Bone marrow (tissue), 2 donors: ENCODE data around the gene GRIK1.

Source experiments
- DNase-seq, 2 donors: peaks; one replicate each; lab custom pipeline; 2025; lab: John Stamatoyannopoulos, UW

The GRIK1 gene

GRCh38 chr21:29671728-29672127 lies 268.1 kb downstream of the GRIK1 start:
- DNase-seq: no peak

DNA sequence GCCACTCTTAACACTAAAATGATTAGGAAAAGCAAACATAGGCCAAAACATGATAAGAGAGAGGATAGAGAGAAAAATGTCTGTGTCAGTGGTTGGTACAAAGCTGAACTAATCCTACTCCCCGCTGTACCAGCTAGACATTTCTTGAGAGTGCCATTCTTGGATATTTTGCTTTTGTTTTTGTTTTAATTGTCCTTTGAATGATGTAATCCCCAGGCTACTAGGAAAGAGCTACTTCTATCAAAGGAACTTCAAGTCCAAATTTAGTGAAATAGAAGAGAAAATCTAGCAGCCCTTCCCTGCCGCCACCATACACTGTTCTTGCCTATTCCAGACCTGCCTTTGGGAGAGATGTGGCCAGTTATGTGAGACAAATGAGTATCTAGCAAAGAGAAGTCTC lies 269.6 kb downstream of the GRIK1 start:
- no peak for DNase-seq

DNA sequence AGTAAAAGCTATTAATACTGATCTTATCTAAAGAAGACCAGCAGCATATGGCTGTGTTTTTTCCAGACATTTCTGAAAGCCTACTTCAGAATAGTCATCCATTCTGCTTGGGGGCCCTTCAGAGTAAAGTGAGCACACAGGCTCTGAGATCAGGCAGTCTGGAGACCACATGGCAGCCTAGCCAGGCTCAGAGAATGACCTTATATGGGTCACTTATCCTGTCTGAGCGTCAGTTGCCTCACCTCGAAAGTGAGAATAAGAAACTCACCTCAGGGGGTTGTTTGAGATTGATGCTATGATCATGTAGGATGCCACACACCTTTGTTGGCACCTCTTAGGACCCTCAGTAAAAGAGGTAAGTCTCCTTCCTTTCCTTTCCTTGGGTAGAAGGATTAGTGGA lies 270.4 kb downstream of the GRIK1 start:
- DNase-seq: no peak

GRCh38 chr21:29667651-29668050 lies 272.1 kb downstream of the GRIK1 start:
- peak in 1 of 2 donors; percentile 1 for DNase-seq

DNA sequence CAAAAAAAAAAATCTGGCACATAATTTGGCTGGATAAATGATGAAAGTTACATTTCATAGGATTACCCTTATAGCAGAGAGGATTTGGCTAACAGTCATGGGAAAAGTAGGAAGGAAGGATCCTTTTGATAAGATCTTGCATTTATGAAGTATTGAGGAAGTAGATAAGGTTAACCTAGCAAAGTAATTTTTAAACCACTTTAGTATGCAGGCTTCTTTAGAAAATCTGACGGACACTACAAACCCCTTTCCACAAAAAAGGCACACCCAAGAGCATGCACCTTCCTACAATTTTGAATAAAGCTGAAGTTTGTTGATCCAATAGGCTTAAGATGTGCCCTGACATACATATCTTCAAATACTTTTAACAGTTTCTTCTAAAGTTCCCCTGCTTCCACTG lies 275.2 kb downstream of the GRIK1 start:
- DNase-seq: peak in 1 of 2 donors; percentile 4

GRCh38 chr21:29661672-29662442 lies 277.9 kb downstream of the GRIK1 start:
- DNase-seq: no peak

DNA sequence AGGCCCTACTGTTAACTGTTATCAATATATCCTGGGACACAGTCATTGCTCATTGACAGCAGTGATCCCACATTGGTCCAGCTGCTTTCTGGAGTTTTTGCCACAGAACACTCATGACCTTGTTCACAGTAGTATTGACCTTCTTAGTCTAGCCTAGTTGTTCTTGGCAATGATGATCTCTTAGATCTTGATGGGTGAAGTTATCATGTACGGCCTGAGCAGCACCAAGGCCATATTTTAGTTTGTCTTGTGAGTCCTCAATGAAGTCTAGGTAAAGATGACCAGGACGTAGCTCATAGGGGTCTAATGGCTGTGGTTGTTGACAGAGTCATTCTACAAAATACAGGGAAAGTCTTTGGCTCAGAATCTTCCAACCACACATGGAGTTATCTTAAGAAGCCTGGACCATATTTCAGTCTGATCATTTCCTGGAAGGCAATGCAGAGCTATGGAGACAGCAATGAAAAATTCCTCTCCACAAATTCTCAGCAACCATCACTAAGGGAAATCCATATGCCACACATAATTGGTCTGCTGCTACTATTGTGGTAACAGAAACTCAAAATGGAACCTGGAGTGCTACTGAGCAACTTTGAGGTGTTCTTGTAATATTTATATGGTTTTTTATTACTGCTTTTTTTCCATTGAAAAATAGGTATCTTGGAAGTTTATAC lies 279.6 kb downstream of the GRIK1 start:
- no peak for DNase-seq

DNA sequence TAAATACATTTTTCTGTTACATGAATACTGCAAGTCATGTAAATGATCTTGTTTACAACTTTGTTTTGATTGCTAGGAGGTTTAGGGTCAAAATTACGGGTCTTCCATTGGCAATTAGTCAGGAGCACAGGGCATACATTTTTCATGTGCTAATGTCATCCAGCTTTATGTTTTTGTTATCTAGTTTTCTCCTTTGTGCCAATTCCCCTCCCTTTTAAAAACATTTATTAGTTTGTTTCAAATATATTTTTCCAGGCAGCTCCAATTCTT lies 280.9 kb downstream of the GRIK1 start:
- DNase-seq: no peak

DNA sequence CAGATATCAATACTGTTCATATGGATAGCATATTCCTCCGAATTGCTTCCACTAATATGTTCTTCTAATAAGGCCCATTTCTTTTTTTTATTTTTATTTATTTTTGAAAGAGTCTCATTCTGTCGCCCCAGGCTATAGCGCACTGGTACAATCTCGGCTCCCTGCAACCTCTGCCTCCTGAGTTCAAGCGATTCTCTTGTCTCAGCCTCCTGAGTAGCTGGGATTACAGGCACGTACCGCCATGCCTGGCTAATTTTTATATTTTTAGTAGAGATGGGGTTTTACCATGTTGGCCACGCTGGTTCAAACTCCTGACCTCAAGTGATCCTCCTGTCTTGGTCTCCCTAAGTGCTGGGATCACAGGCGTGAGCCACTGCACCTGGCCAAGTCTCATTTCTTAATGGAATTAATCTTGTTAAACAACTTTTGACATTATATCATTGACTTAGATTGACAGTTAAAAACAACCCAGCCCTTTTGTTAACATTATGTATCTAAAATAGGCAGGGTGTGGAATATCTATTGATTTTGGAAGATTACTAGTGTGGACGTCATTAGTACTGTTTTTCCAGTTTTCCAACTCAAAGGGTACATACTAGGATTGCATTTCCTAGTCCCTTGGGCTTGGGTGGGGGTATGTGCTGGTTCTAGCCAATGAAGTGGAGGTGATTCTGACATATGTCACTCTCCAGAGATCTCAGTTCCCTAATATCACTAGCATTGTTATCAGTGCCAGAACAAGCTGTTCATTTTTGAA lies 281.4 kb downstream of the GRIK1 start:
- no peak for DNase-seq

- no peak for DNase-seq
Observed at GRCh38 chr21:29657240-29657989, 282.4 kb downstream of the GRIK1 start.

GRCh38 chr21:29656504-29657239 lies 283.1 kb downstream of the GRIK1 start:
- peak; percentile 1 to 99 for DNase-seq

GRCh38 chr21:29655577-29655976 lies 284.2 kb downstream of the GRIK1 start:
- no peak for DNase-seq

GRCh38 chr21:29654855-29655254 lies 284.9 kb downstream of the GRIK1 start:
- DNase-seq: no peak

- DNase-seq: no peak
Observed at GRCh38 chr21:29654203-29654602, 285.6 kb downstream of the GRIK1 start.

GRCh38 chr21:29650523-29651022 lies 289.2 kb downstream of the GRIK1 start:
- DNase-seq: no peak

DNA sequence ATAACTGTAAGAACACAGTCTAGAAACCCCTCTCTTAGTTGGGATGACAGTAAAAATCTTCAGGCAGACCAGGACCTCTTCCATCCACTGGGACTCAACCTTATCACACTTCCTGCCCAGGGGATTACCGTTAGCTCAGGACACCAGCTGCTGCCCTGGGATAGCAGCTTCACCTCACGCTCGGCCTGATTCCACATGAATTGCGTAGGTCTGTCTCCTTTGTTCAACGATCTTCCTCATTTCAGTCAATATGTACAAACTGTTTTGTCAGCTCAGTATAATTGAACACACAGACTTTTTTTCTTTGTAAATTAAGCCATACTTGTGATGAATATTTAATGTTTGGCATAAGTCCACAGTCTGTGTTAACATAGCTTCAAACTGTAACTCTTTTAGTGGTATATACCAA lies 290.4 kb downstream of the GRIK1 start:
- no peak for DNase-seq

DNA sequence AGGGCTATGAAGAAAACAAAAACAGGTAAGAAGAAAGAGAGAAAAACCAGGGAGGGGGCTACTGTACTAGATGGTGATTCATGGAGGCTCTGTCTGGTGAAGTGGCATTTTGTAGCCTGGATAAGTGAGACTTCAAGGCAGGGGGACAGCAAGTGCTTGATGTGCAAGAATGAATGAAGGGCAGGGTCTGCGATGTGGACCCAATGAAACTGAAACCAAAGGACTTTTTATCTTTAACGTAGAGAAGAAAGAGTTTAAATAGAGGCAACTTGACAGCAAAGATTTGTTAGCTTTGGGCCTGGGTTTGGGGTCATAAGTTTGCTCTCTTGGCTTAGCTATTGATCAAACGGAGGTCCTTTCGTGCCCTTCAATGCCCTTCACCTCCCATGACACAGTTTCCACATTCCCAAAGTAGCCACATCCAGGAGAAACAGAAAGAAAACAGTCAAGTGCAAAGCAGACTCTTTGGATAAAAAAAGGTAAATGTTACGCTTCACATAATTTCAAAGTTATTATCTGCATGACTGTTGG lies 291.0 kb downstream of the GRIK1 start:
- no peak for DNase-seq

- DNase-seq: no peak
Observed at GRCh38 chr21:29647353-29647781, 292.4 kb downstream of the GRIK1 start.

DNA sequence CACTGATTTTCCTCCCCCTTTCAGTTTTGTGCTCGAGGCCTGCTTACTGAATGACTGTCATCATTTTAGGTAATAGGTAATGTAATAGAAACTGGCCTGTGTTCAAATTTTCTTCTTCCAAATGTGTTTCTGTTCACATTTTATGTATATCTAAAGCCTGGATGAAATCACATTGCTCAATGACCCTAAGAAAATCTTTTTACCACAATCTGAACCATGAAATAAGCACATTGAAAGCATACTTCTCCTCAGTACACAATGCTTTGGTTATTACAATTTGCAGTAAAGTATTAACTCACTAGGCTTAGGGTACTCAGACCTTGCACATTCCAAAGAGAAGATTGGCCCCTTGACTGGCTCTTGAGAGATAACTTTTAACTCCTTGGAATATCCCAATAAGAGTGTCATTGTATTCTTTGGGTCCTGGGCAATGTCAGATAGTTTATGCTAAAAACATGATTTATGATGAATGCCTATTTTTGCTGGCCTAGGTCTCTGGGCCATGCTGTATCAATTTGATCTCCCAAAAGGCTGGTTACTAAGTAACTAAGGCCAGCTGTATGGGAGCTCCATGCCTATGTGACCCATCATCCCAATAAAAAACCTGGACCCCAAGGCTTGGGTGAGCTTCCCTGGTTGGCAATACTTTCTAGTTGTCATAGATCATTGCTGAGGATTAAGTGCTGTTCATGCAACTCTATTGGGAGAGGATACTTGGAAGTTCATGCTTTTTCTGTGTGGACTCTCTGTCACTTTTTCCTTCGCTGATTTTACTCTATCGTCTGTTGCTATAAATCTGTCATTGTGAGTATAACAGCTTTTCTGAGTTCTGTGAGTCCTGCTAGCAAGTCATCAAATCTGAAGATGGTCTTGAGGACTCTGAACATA lies 293.9 kb downstream of the GRIK1 start:
- no peak for DNase-seq

DNA sequence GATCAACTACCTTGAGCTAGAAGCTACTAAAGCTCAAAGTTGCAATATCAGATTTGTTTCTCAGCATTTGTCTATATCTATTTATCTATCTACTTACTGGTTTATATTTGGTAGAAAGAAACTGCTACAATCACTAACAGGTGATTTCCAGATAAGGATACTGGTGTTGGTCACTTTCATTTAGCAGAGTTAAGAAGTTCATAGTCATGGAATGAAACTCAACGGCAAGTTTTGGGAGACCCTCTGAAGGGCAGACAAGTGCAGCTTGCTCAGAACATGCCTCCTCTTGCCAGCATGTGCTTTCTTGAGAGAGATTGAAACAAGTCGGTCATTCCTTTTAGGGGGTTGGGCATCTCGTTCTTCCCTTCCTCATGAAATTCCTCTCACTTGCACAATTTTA lies 296.5 kb downstream of the GRIK1 start:
- DNase-seq: no peak
